ENCODE measurements around the gene CAB39. TPM values are rescaled to one million over a fixed set of nuclear protein-coding genes. Genes with fewer than 3 reads are reported as not detected.

The CAB39 gene
- total RNA-seq, 1 donor from 2014 or later = 68.6 TPM

DNA sequence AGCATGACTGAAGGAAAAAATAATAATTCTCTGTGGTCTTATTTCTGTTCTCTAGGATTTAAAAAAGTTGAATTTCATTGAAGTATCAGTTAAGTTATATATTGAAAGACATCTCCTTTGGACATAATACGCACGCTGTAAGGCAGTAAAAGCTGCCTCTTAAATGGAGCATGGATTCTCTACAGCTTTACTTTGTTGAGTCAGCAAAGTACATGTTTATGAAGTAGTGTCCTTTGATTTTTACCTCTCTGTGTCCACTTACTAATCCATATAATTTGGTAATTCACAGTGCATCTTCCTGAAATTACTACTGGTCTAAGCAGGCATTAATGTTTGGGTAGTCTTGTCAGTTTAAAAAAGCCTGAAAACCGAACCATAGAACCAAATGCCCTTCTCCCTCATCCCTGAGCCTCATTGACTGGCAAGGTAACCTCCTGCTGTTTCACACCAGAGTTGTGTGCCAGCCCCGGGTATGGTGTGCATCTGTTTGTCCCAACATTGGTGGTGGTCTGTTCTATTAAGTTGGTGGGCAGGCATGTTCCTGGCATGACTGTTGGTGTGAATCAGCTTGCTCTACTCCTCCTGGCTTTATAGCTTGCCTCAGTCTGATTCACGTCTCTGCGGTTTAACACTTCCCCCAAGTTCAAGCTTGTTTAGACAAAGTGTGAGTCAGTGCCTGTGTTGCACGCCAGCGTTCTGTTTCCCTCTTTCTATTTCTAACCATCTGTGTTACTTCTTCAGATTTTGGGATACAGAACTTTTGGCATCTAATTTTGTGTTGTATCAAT lies 81.1 kb downstream of the CAB39 start:
- Mint-ChIP-seq H3K4me3 (peak overlapping the region; percentile 51), H3K36me3 (ENCODE audit: low read depth) (peaks cover 61% of the 10 kb centered on the region), H3K4me1 (peaks cover 28% of the 10 kb centered on the region), H3K9me3 (peaks cover 4% of the 10 kb centered on the region), H3K27me3 (no peaks in the 10 kb centered on the region), H3K27ac (peak overlapping the region; percentile 82)
- ATAC-seq (ENCODE audit: low read depth) (peak; percentile 76), DNase-seq (no peak)
- intact Hi-C loops (cut with micrococcal nuclease) = no loop called here
- ChIA-PET POLR2A (interaction anchor here (0.6 to 1.3 kb wide), 5 partner anchors 32 to 294 kb away, joined by 3 to 5 read pairs (median 4); partner anchors contain the start of gene CAB39), CTCF (no interaction called here)
- TF ChIP-seq, protein P1, sequence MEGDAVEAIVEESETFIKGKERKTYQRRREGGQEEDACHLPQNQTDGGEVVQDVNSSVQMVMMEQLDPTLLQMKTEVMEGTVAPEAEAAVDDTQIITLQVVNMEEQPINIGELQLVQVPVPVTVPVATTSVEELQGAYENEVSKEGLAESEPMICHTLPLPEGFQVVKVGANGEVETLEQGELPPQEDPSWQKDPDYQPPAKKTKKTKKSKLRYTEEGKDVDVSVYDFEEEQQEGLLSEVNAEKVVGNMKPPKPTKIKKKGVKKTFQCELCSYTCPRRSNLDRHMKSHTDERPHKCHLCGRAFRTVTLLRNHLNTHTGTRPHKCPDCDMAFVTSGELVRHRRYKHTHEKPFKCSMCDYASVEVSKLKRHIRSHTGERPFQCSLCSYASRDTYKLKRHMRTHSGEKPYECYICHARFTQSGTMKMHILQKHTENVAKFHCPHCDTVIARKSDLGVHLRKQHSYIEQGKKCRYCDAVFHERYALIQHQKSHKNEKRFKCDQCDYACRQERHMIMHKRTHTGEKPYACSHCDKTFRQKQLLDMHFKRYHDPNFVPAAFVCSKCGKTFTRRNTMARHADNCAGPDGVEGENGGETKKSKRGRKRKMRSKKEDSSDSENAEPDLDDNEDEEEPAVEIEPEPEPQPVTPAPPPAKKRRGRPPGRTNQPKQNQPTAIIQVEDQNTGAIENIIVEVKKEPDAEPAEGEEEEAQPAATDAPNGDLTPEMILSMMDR (IDR thresholded peaks at IDR 0.05) = no peak

GRCh38 chr2:230794497-230794896 lies 81.9 kb downstream of the CAB39 start:
- no peak overlapping the region for H3K4me3 Mint-ChIP-seq
- no peak for DNase-seq
- H3K36me3 Mint-ChIP-seq (ENCODE audit: low read depth) = peaks cover 59% of the 10 kb centered on the region
- intact Hi-C loops (cut with micrococcal nuclease) = no loop called here
- POLR2A ChIA-PET = interaction anchor here (0.6 to 1.3 kb wide), 2 partner anchors 80 to 294 kb away, joined by 3 to 5 read pairs; no protein-coding TSS in a partner anchor
- TF ChIP-seq, protein P1 (IDR thresholded peaks at IDR 0.05) = no peak
- H3K27me3 Mint-ChIP-seq = no peaks in the 10 kb centered on the region
- CTCF ChIA-PET = no interaction called here
- ATAC-seq (ENCODE audit: low read depth) = no peak
- peaks cover 25% of the 10 kb centered on the region for H3K4me1 Mint-ChIP-seq
- peak overlapping the region; percentile 82 for H3K27ac Mint-ChIP-seq
- H3K9me3 Mint-ChIP-seq = no peaks in the 10 kb centered on the region

DNA sequence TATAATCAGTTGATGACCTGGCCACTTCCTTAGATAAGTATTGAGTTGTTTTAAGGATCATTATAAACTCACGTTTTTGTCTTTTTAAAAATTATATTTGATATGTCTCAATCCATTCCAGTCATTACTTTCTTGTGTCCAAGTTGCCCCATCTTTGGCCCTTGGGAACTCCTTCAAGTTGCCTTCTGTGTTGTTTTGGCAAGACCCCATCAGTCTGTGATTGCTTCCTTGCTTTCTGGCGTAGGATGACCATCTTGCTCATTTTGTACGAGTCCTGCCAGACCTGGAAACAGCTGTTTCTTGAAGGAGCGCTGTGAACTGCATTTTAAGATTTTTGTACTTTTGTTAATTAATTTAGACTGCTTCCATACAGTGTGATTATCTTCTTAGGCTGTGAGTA lies 83.2 kb downstream of the CAB39 start:
- POLR2A ChIA-PET = no interaction called here
- CTCF ChIA-PET = no interaction called here
- peaks cover 60% of the 10 kb centered on the region for H3K36me3 Mint-ChIP-seq (ENCODE audit: low read depth)

DNA sequence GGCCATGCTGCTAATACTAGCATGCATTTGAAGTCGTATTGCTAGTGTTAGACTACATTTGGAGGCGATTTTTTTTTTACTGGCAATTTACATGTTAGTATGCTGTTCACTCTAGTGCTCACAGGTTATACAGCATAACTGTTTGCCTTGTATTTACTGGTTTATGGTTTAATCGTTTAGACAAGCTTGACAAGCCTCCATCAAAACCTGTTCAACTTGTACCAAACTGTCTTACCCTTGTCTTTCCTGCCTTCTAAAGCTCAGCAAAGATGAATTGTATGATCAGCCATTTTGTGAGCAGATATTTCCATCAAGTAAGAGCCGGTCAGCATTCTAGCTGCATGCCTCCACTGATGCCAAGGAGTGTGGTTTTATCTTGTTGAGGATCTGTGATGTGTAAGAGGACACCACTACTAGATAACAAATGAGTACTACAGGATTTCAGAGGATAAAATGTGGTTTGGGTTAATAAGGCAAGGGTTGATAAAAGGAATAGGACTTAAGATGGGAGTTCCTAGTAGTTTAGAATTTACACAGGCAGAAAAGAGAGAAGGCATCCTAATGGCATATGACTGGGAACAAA lies 83.7 kb downstream of the CAB39 start:
- POLR2A ChIA-PET = interaction anchor here (1.1 to 3.0 kb wide), 2 partner anchors 82 to 593 kb away, joined by 11 to 13 read pairs; no protein-coding TSS in a partner anchor
- no peak overlapping the region for H3K4me3 Mint-ChIP-seq
- no peaks in the 10 kb centered on the region for H3K27me3 Mint-ChIP-seq
- intact Hi-C loops (cut with micrococcal nuclease) = no loop called here
- peak overlapping the region; percentile 18 for H3K27ac Mint-ChIP-seq
- DNase-seq (no peak), ATAC-seq (ENCODE audit: low read depth) (no peak)
- TF ChIP-seq, protein P1 (IDR thresholded peaks at IDR 0.05) = no peak
- H3K9me3 Mint-ChIP-seq = no peaks in the 10 kb centered on the region
- peaks cover 22% of the 10 kb centered on the region for H3K4me1 Mint-ChIP-seq
- peaks cover 60% of the 10 kb centered on the region for H3K36me3 Mint-ChIP-seq (ENCODE audit: low read depth)
- CTCF ChIA-PET = interaction anchor here (1.0 to 2.8 kb wide), 3 partner anchors 9 to 788 kb away, joined by 3 to 14 read pairs (median 4); no protein-coding TSS in a partner anchor

More for the DNA sequence above, 83.2 kb downstream of the CAB39 start:
- H3K27ac Mint-ChIP-seq = peak overlapping the region; percentile 18
- ATAC-seq (ENCODE audit: low read depth) (no peak), DNase-seq (no peak)
- intact Hi-C loops (cut with micrococcal nuclease) = no loop called here
- TF ChIP-seq, protein P1 (IDR thresholded peaks at IDR 0.05) = no peak
- no peaks in the 10 kb centered on the region for H3K27me3 Mint-ChIP-seq
- H3K4me1 Mint-ChIP-seq = peaks cover 22% of the 10 kb centered on the region
- no peaks in the 10 kb centered on the region for H3K9me3 Mint-ChIP-seq
- no peak overlapping the region for H3K4me3 Mint-ChIP-seq

Measured in activated B cell treated with CpG ODN at 0.5 μM for 24 hours (primary cell).